Measurements from ENCODE around the gene PARM1.

GRCh38 chr4:75034523-75034922 lies 101.6 kb downstream of the PARM1 start:
- no peak for TF ChIP-seq ZNF10 (tag by site-specific recombination; IDR thresholded peaks at IDR 0.05)
- no peak for TF ChIP-seq CTCF (tag by site-specific recombination; IDR thresholded peaks at IDR 0.05)
- TF ChIP-seq ZNF169 (tag by site-specific recombination; IDR thresholded peaks at IDR 0.05) = no peak
- TF ChIP-seq HOXA7 (CRISPR knock-in tag; IDR thresholded peaks at IDR 0.05; ENCODE audit: borderline replicate concordance) = no peak
- TF ChIP-seq ZNF311 (tag by site-specific recombination; IDR thresholded peaks at IDR 0.05; ENCODE audit: borderline replicate concordance) = no peak
- TF ChIP-seq ZNF596 (tag by site-specific recombination; IDR thresholded peaks at IDR 0.05) = no peak
- no peak for TF ChIP-seq INSM2 (tag by site-specific recombination; IDR thresholded peaks at IDR 0.05)
- no peak for TF ChIP-seq ZNF626 (tag by site-specific recombination; IDR thresholded peaks at IDR 0.05)
